HL-60 (cell line): ENCODE data around the gene LCE4A.
"Not testable (repeated sequence)": the region's sequence is repeated elsewhere in the genome, so short reads cannot be mapped to it uniquely, and the experiment has no call there.

Experiments used
- DNase-seq, 2 experiments: peaks; one replicate each; pipeline ENCODE4 v3.0.0-alpha.2; 2010 to 2020; ENCODE audit warnings: low read depth in 1 of 2, low spot score in 1 of 2
- H3K27ac ChIP-seq: fragments of 250-450 bp; sonication (Bioruptor Pico); replicated peaks from 2 replicates; pipeline ENCODE4 v1.5.1; 2020; ENCODE audit warnings: mild to moderate bottlenecking, moderate library complexity
- H3K27me3 ChIP-seq: fragments of 250-450 bp; sonication (Bioruptor Pico); 2 replicates; pipeline ENCODE4 v1.5.1; 2021; ENCODE audit warnings: mild to moderate bottlenecking, moderate library complexity; ENCODE audit not compliant: insufficient read depth, poor library complexity, severe bottlenecking
- H3K4me3 ChIP-seq: replicated peaks from 2 replicates; pipeline ENCODE4 v1.5.1; 2011; ENCODE audit warnings: mild to moderate bottlenecking, control low read depth, low read length; ENCODE audit not compliant: insufficient read depth
- CTCF ChIP-seq: IDR thresholded peaks from one replicate; pipeline ENCODE4 v1.5.1; 2011; ENCODE audit warnings: low read length, control low read depth, inconsistent platforms; ENCODE audit not compliant: insufficient read depth
- GABPA ChIP-seq: IDR thresholded peaks from 2 replicates; pipeline ENCODE4 v1.6.1; 2012; ENCODE audit warnings: low read depth
- POLR2AphosphoS5 ChIP-seq: IDR thresholded peaks from 2 replicates; pipeline ENCODE4 v1.6.1; 2012; ENCODE audit warnings: low read depth
- REST ChIP-seq: IDR thresholded peaks from 2 replicates; pipeline ENCODE4 v1.6.1; 2012; ENCODE audit warnings: low read depth; ENCODE audit not compliant: insufficient replicate concordance
- SPI1 ChIP-seq: IDR thresholded peaks from 2 replicates; pipeline ENCODE4 v1.6.1; 2012; ENCODE audit warnings: low read depth, mild to moderate bottlenecking, borderline replicate concordance

The LCE4A gene

GRCh38 chr1:152681616-152682015 lies 26.3 kb upstream of the LCE4A start:
- Histone ChIP-seq H3K4me3 (no peak overlapping the region), H3K27ac (no peak overlapping the region), H3K27me3 (peaks cover 4% of the 10 kb centered on the region)
- DNase-seq, result no peak
- no peak for TF ChIP-seq CTCF
- TF ChIP-seq GABPA, result no peak
- TF ChIP-seq POLR2AphosphoS5, result no peak
- no peak for TF ChIP-seq REST
- no peak for TF ChIP-seq SPI1

GRCh38 chr1:152683846-152684245 lies 24.1 kb upstream of the LCE4A start:
- no peak for DNase-seq
- Histone ChIP-seq H3K4me3 (no peak overlapping the region), H3K27me3 (peaks cover 4% of the 10 kb centered on the region), H3K27ac (no peak overlapping the region)
- TF ChIP-seq CTCF (no peak), SPI1 (no peak), POLR2AphosphoS5 (no peak), REST (no peak), GABPA (no peak)

- not testable (repeated sequence) for H3K4me3 ChIP-seq, H3K27me3 ChIP-seq, DNase-seq, H3K27ac ChIP-seq
These were observed 22.1 kb upstream of the LCE4A start, which contains the start of gene LCE2B for GRCh38 chr1:152685823-152686222. Gene LCE2B (plus strand): TSS chr1:152686123. CDS start chr1:152686844, 721 bp downstream.

GRCh38 chr1:152697701-152698600 lies 10.0 kb upstream of the LCE4A start, which contains the start of gene LCE2A:
Gene LCE2A (plus strand): TSS chr1:152698345. CDS start chr1:152698902, 557 bp downstream.
- H3K27ac ChIP-seq, result no peak within 1 kb of the TSS
- no peak for DNase-seq
- H3K27me3 ChIP-seq, result peaks cover 2% of the 10 kb centered on the region
- no peak within 1 kb of the TSS for H3K4me3 ChIP-seq
- TF ChIP-seq REST (no peak), POLR2AphosphoS5 (no peak), SPI1 (no peak), GABPA (no peak), CTCF (no peak)
